Mammary microvascular endothelial cell (primary cell): Measurements from ENCODE around the gene SLC17A4. TPM values are rescaled to one million over a fixed set of nuclear protein-coding genes. Genes with fewer than 3 reads are reported as not detected.

Experiments
- total RNA-seq: library from RNA; depleted of rRNA; stranded (reverse); fragments of >200 nt; gene quantifications from 2 replicates; pipeline ENCODE4 v1.2.3, GENCODE V29; 2015

Gene SLC17A4, protein sequence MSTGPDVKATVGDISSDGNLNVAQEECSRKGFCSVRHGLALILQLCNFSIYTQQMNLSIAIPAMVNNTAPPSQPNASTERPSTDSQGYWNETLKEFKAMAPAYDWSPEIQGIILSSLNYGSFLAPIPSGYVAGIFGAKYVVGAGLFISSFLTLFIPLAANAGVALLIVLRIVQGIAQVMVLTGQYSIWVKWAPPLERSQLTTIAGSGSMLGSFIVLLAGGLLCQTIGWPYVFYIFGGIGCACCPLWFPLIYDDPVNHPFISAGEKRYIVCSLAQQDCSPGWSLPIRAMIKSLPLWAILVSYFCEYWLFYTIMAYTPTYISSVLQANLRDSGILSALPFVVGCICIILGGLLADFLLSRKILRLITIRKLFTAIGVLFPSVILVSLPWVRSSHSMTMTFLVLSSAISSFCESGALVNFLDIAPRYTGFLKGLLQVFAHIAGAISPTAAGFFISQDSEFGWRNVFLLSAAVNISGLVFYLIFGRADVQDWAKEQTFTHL
- total RNA-seq = not detected in 2 replicates

DNA sequence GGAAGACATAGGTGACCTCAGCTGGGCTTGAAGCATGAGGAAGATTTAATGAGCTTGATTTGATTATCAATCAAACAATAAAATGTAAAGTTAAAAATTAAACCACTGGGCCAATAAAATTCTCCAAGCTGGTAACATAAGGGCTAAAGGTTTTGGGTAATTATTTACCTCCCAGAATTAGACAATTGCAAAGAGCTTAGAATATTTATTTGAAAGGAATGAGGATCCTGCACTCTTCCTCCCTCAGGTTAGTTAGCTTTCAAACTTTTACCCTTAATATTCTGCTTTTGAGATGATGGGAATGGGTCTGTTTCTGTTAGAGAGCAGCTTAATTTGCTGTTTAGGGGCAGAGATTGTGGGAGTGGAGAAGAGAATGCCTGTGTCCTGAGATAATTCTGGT, at the start of gene SLC17A4:
TSS of gene SLC17A4 (plus strand) at position 208 of the 400 bp plus-strand sequence. CDS start 7,221 bp downstream, outside the sequence.

Other genes starting within 250 kb of the SLC17A4 start
- gene SCGN, start 102.5 kb upstream of the SLC17A4 start, total RNA-seq = not detected in 2 replicates
- not detected in 2 replicates for gene SLC17A1, start 77.3 kb downstream of the SLC17A4 start, total RNA-seq
- gene SLC17A3, start 119.5 kb downstream of the SLC17A4 start, total RNA-seq = not detected in 2 replicates
- not detected in 2 replicates for gene SLC17A2, start 175.9 kb downstream of the SLC17A4 start, total RNA-seq
- 5.1 and 5.4 TPM in 2 replicates for gene TRIM38, start 208.1 kb downstream of the SLC17A4 start, total RNA-seq